ENCODE data around the gene CD180. TPM values are rescaled to one million over a fixed set of nuclear protein-coding genes. Genes with fewer than 3 reads are reported as not detected.

The CD180 gene
- total and polyA plus RNA-seq, 2 donors (not counting 3 experiments of a cell fraction or from before 2014, with no cell fraction given), result not detected

DNA sequence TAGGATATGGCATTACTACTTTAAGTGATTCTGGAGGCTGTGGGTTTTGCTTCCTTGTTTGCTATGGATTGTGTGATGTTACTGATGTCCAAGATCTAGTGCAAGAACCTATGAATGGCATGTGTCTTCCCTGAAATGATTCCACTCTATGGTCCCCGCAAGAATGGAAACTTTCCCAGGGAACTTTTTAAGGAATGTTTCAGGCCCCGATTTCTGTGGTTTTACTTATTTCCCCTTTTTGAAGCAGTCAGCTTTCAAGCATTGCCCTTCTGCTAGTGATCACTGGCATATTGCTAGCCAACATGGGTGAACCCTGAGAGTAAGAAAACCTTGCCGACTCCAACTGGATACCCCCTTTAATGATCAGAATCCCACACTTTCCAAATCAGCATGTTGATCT lies 26.6 kb upstream of the CD180 start:
- FAIRE-seq (no peak), DNase-seq (ENCODE audit: low read depth, low spot score) (no peak)
- Histone ChIP-seq H3K79me2 (ENCODE audit: control insufficient read depth, insufficient read depth, low read length) (no peaks in the 10 kb centered on the region), H3K9me3 (replicated peaks; ENCODE audit: control insufficient read depth, insufficient read depth, low read length) (no peaks in the 10 kb centered on the region), H3K9me1 (replicated peaks; ENCODE audit: control insufficient read depth, extremely low read depth, insufficient read depth, low read length) (no peaks in the 10 kb centered on the region), H2AFZ (ENCODE audit: low read depth, low read length) (no peak overlapping the region), H3K27ac (ENCODE audit: insufficient read depth, low read depth, low read length) (no peak overlapping the region), H3K36me3 (ENCODE audit: control insufficient read depth in 2 of 2, extremely low read depth in 1 of 2, insufficient read depth in 2 of 2, low read length in 2 of 2) (no peaks in the 10 kb centered on the region), H3K4me3 (replicated peaks in 1 of 3; ENCODE audit: insufficient read depth in 1 of 3, low read depth in 1 of 3, low read length in 3 of 3) (no peak overlapping the region), H3K27me3 (ENCODE audit: control insufficient read depth in 2 of 2, insufficient read depth in 2 of 2, low read length in 2 of 2) (no peaks in the 10 kb centered on the region), H3K9ac (replicated peaks; ENCODE audit: extremely low read depth, insufficient read depth, low read length) (no peak overlapping the region), H3K4me1 (ENCODE audit: control insufficient read depth, extremely low read depth, insufficient read depth, low read length) (no peaks in the 10 kb centered on the region), H4K20me1 (replicated peaks; ENCODE audit: control insufficient read depth, extremely low read depth, insufficient read depth, low read length) (no peaks in the 10 kb centered on the region), H3K4me2 (ENCODE audit: insufficient read depth, low read length) (no peak overlapping the region)
- POLR2A ChIA-PET, result no interaction called here
- dilution Hi-C loops (cut with MboI; ENCODE audit: extremely low pct_ligation_motif_present, low sequenced_read_pairs), result no loop called here
- TF ChIP-seq POLR2A (IDR thresholded peaks at IDR 0.05; ENCODE audit: low read depth, low read length), result no peak
- CTCF ChIA-PET, result interaction anchor here (0.8 to 1.9 kb wide), 3 partner anchors 10 to 23 kb away, joined by 3 to 5 read pairs (median 4); no protein-coding TSS in a partner anchor
- intact Hi-C loops (cut with micrococcal nuclease), result no loop called here
- BruUV-seq (replicated peaks), result no TSS peak

DNA sequence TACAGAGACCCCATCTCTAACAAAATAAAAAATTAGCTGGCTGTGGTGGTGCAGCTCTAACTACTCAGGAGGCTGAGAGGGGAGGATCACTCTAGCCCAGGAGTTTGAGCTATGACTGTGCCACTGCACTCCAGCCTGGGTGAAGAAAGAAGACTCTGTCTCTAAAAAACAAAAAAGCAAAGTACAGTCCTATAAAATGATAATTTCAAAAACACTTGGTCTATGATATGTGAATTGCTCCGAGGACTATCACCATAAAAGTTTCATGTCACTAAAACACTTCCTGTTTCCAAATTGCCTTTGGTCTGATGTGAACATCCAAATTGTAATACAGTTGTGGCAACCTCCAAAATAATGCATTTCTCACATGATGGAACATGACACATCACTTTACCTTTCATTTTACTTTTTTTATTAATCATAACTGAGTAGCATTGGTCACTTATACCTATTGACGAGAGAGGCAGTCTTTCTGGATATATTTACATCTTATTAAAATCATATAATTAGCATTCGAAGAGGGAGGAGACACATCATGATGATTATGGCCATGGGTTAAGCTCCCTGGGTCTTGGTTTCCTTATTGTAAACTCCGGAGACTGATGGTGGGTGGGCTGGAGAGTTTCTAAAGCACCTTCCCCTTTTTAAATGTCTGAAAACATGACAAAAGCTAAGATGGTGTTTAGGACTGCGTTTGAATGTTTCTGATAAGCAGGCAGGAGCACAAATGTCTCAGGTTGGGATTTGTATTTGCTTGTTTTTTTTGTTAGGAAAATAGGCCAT lies 25.8 kb upstream of the CD180 start:
- POLR2A ChIA-PET, result no interaction called here
- H3K27ac ChIP-seq (ENCODE audit: insufficient read depth, low read depth, low read length), result no peak overlapping the region
- no peaks in the 10 kb centered on the region for H3K79me2 ChIP-seq (ENCODE audit: control insufficient read depth, insufficient read depth, low read length)
- H2AFZ ChIP-seq (ENCODE audit: low read depth, low read length), result no peak overlapping the region
- H3K4me3 ChIP-seq (replicated peaks in 1 of 3; ENCODE audit: insufficient read depth in 1 of 3, low read depth in 1 of 3, low read length in 3 of 3), result no peak overlapping the region
- no peaks in the 10 kb centered on the region for H3K27me3 ChIP-seq (ENCODE audit: control insufficient read depth in 2 of 2, insufficient read depth in 2 of 2, low read length in 2 of 2)
- no peak overlapping the region for H3K9ac ChIP-seq (replicated peaks; ENCODE audit: extremely low read depth, insufficient read depth, low read length)
- no peak for DNase-seq (ENCODE audit: low read depth, low spot score)
- dilution Hi-C loops (cut with MboI; ENCODE audit: extremely low pct_ligation_motif_present, low sequenced_read_pairs), result no loop called here
- CTCF ChIA-PET, result interaction anchor here (0.8 to 1.9 kb wide), 4 partner anchors 11 to 23 kb away, joined by 3 to 4 read pairs (median 3); no protein-coding TSS in a partner anchor
- H3K4me1 ChIP-seq (ENCODE audit: control insufficient read depth, extremely low read depth, insufficient read depth, low read length), result no peaks in the 10 kb centered on the region
- TF ChIP-seq GATA2 (IDR thresholded peaks at IDR 0.05; ENCODE audit: insufficient read depth, insufficient read length, low read depth, low read length) (no peak), EZH2 (IDR thresholded peaks at IDR 0.05; ENCODE audit: borderline replicate concordance, low read depth, low read length, severe bottlenecking) (no peak), POLR2A (IDR thresholded peaks at IDR 0.05; ENCODE audit: low read depth, low read length) (no peak), CTCF (IDR thresholded peaks at IDR 0.05; ENCODE audit: extremely low read depth in 1 of 2, insufficient read depth in 1 of 2, low read depth in 1 of 2, low read length in 2 of 2) (no peak), JUN (IDR thresholded peaks at IDR 0.05; ENCODE audit: borderline replicate concordance, insufficient read depth, insufficient read length, low read depth) (no peak), POLR2AphosphoS5 (IDR thresholded peaks at IDR 0.05; ENCODE audit: insufficient read depth, low read depth, low read length) (no peak), FOS (IDR thresholded peaks at IDR 0.05; ENCODE audit: borderline replicate concordance, insufficient read depth, low read length) (no peak), MAX (IDR thresholded peaks at IDR 0.05; ENCODE audit: insufficient read depth, insufficient read length) (no peak), MYC (IDR thresholded peaks at IDR 0.05; ENCODE audit: low read depth, low read length) (no peak)
- H3K9me1 ChIP-seq (replicated peaks; ENCODE audit: control insufficient read depth, extremely low read depth, insufficient read depth, low read length), result no peaks in the 10 kb centered on the region
- H3K9me3 ChIP-seq (replicated peaks; ENCODE audit: control insufficient read depth, insufficient read depth, low read length), result no peaks in the 10 kb centered on the region
- no TSS peak for BruUV-seq (replicated peaks)
- H3K36me3 ChIP-seq (ENCODE audit: control insufficient read depth in 2 of 2, extremely low read depth in 1 of 2, insufficient read depth in 2 of 2, low read length in 2 of 2), result no peaks in the 10 kb centered on the region
- no peak overlapping the region for H3K4me2 ChIP-seq (ENCODE audit: insufficient read depth, low read length)
- FAIRE-seq, result no peak
- intact Hi-C loops (cut with micrococcal nuclease), result no loop called here
- no peaks in the 10 kb centered on the region for H4K20me1 ChIP-seq (replicated peaks; ENCODE audit: control insufficient read depth, extremely low read depth, insufficient read depth, low read length)
